IPS-11a (cell line): Measurements from ENCODE around the gene NEU1.
"Not testable (repeated sequence)": the region's sequence is repeated elsewhere in the genome, so short reads cannot be mapped to it uniquely, and the experiment has no call there.

Experiments used
- H3K4me3 ChIP-seq: one replicate; pipeline ENCODE4 v1.5.1; 2013; ENCODE audit warnings: low read depth, low read length, control low read depth

The NEU1 gene

DNA sequence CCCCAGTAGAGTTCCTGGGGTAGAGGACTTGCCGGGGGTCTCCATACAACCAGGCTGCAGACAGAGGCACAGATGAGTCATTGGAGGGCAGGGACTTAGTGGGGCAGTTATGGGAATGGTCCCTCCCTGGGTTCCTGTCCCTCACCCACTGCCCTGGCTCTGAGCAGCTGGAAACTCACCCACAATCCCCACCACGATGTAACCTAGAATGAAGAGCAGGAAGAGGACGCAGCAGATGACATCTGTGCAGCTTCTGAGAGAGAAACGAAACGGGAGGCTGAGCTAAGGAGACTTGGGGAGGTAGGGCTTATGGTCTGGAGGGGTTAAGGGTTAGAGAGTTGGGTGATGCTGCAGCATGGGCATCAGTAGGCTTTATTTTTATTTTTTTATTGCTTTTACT is 13.3 kb upstream of the NEU1 start:
- H3K4me3 ChIP-seq: no peak overlapping the region

DNA sequence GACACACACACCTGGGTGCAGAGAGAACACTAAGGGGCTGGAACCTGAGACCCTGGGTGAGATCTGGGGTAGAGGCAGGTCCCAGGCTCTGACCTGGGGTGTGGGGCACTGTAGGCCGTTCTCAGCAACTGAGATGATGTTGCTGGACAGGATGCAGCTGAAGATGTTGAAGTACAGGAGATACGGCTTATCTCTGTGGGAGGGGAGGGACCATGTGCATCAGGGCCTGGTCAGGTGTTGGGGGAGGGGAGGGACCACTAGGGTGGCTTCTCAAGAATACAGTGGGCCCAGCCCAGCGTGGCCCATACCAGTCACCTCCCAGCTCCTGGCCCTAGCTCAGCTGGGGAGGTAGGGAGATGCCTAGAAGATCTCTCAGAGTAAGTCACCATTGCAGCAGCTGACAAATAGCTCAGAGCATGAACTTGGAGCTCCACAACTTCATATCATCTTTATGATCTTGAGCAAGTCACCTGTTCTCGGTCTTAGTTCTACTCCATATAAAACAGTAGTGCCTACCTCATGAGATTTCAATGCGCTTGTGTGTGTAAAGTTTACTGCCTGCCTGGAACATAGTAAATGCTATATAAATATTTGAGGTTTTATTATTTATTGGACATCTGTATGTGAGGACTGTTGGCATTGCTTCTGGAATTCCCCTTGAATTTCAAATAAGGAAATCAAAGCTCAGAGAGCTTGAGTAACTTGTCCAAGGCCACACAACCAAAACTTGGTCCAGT is 12.4 kb upstream of the NEU1 start:
- no peak overlapping the region for H3K4me3 ChIP-seq

DNA sequence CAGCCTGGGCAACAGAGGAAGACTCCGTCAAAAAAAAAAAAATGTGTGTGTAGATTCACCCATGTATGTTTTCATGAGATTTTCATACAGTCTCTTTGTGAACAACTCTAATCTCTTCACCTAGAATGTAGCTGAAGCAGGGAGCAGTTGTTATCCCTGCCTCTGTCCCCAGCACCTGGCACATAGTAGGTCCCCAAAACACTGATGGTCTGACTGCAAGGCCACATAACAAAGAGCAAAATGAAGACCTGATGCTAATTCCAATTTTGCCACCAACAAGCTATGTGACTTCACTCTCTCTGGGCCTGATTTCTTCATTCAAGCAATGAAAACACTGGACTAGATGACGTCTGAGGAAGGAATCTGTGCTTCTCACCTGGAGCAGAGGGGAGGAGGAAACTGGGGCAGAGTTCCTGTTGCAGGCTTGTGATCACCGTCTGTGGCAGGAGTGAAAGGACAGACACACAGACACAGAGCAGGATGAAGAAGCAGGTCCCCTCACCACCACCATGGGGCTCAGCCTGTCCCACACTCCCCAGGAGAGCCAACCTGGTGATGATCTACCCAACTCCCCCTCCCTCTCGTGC is 11.6 kb upstream of the NEU1 start:
- H3K4me3 ChIP-seq: no peak overlapping the region

DNA sequence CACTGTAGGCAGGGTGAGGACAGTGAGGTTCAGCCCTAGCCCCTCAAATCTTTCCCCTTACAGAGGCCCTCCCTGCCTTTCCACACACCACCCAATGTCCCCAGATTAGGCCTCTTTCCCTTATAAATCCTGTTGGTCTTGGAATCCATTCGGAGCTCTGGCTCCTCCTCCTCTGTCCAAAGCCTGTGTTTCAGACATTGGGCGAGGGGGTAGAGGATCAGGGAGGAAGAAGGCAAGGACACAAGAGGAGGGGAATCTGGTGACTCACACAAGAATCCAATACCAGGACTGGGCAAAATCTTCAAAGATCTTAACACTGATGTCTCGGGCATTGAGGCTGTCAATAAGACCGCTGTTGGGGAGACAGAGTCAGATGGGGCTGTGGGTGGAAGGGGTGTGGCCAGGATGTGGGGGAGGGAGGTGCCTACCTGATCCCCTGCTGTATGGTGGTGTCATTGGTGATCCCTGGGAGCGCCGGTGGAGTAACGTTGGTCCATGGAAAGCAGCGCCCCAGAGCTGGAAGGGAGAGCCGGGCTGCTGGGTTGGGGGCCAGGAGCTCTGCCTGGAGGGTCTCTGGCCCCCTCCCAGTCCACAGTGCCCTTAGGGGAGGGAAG is 8.5 kb upstream of the NEU1 start:
- no peak overlapping the region for H3K4me3 ChIP-seq

DNA sequence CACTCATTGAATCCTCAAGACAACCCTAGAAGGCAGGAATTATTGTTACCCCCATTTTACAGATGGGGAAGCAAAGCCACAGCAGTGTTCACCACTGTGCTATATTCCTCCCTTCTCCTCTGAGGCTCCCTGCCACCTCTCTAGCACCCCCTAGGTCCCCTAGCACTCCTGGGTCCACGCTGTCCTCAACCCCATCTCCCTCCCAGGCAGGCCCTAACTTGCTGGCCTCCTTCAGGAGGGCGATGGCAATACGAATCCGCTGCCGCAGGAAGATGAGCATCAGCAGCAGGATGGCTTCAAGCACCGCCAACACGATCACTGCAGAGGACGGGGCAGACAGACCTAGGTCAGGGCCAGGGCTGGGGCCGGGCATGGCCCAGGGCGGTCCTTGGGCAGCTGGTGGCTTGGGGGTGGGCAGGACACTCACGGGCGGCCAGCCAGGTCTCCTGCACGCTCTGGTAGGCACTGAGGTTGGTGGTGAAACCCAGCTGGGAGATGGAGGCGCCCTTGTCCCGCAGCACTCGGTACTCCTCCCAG is 7.8 kb upstream of the NEU1 start:
- no peak overlapping the region for H3K4me3 ChIP-seq

DNA sequence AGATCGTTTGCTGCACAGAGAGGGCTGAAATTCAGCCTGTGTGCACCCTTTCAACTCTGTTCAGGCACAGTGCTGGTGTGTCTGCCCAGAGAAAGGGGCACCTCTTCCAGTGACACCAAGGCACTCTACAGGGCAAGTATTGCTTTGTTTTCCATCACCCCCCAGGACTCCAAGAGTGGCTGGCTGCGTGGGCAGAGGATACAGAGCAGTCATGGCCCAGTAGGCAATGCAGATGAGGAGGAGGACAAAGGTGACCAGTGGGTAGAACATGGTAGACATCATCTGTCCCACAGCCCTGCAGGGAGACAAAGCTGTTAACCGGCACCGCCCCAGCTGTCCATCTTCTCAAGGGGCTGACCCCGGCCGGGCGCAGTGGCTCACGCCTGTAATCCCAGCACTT is 6.7 kb upstream of the NEU1 start:
- H3K4me3 ChIP-seq: no peak overlapping the region

DNA sequence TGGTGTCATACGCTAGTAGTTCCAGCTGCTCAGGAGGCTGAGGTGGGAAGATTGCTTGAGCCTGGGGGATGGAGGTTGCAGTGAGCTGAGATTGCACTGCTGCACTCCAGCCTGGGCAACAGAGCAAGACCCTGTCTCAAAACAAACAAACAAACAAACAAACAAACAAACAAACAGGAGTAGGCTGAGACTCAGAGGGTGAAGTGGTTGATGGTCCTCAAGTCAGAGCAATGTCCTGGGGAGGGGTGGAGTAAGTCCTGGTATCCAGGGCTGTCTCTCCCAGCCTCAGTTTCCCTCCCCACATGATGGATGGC is 6.0 kb upstream of the NEU1 start:
- H3K4me3 ChIP-seq: not testable (repeated sequence)

DNA sequence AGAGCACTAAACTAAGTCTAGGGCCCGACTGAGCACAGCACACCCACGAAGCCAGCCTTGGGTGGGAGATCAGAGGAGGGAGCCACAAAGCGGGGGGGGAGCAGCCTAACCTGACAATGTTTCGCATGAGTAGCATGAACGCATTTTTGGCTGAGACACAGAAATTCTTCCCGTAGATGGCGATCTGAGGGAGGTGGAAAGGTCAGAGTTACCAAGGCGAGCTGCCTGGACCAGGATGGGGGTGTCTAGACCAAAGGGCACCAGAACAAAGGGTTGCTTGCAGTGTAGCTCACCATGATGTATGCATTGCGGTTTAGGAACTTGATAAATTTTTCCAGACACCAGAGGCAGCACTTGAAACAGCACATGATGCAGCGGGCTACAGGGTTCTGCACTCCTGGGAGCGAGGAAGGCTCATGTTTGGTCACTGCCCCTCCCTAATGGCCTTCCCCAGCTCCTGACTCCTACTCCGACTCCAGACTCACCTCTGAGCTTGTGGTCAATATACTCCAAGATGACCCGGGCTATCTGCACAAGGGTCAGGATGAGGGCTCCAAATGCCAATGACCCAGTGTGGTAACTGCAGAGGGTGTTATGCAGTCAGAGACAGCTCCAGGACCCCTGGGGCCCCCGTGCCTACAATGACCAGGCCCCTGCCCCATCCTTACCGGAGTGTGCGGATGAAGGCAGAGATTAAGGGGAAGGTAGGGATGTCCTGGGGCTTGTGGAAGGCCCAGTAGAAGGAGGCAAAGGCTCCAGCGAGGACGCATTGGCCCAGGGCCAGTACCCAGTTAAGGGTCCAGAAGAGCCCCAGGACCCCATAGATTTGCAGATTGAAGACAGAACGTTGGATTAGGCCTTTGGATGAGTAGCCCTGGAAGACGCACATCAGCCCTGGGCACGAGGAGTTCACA is 2.8 kb upstream of the NEU1 start:
- H3K4me3 ChIP-seq: no peak overlapping the region

DNA sequence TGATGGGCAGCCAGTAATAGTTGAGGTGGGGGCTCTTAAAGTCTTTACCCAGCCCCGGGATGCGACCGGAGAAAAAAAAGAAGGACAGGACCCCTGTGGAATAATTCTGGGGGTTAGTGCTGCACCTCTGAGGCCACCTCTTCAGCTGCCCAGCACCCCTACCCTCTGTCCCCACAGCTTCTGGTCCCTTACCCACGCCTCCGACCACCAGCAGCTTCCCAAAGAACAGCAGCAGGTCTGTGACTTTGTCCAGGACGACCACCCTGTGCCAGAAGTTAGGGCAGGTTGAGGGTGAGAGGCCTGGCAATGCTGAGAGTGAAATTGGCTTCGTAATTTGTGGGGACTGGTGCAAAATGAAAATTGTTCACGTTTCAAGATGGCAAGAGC is 2.2 kb upstream of the NEU1 start:
- no peak overlapping the region for H3K4me3 ChIP-seq

DNA sequence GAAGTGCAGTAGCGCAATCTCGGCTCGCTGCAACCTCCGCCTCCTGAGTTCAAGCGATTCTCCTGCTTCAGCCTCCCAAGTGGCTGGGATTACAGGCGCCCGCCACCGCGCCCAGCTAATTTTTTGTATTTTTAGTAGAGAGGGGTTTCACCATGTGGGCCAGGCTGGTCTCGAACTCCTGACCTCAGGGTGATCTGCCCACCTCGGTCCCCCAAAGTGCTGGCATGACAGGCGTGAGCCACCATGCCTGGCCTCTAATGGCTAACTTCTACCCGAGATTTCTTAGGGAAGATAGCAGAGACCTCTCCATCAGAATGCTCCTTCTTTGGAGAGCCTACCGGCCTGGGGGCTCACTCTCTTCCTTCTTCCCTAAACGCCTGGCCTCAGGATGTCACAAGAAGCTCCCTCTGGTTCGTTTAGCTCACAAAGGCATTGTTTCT is 1.5 kb upstream of the NEU1 start:
- H3K4me3 ChIP-seq: peak overlapping the region; percentile 72

DNA sequence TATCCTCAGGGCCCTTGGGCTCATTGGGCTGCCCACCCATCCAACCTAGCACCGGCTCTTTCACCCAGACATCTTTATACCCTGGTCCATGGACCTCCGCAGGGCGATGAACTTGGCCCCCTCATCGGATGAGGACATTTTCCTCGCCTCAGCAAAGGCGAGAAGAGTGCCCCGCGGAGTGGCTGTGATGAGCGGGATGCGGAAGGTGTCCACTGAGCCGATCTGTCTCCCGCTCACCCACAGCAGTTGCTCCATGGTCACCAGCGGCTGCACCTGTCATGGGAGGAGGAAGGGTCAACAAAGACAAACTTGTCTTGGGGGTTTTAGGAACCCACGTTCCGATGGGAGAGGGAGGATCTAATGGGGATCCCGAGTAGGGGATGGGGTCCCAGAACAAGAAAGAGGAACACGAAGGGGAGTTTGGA is 690 bp downstream of the NEU1 start:
- H3K4me3 ChIP-seq: peak overlapping the region; percentile 77

DNA sequence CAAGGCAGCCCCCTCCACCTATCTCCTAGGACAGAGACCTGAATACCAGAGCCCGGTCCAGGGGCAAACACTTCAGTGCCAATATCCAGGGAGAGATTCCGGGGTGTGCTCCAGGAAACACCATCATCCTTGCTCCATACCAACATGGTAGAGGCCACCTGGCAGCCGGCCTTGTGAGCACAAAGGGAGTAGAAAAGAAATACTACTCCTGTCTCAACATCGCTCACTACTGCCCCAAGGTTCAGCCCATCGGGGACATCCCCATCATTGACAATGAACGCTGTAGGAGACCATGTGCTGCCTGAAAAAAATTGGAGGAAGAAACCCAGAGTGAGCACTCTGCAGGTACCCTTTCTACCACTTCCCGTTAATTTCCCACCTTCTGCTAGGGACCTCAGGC is 1.5 kb downstream of the NEU1 start:
- no peak overlapping the region for H3K4me3 ChIP-seq

DNA sequence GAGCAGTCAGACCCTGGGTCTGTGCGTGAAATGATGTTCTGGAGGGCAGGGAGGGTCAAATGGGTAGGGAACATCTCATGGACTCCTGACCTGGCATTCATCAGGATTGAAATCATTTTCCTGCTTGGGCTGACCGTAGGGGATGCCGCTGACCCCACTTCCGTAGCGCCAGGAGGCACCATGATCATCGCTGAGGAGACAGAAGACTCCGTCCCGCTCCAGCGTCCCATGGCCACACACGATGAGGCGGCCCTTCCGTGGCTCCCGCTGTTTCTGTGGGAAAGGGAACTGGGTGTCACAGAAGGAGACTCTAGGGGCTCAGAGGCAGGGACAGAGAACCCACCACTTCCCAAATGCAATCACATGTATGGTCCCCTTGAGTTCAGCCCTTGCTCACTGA is 2.3 kb downstream of the NEU1 start:
- H3K4me3 ChIP-seq: no peak overlapping the region

DNA sequence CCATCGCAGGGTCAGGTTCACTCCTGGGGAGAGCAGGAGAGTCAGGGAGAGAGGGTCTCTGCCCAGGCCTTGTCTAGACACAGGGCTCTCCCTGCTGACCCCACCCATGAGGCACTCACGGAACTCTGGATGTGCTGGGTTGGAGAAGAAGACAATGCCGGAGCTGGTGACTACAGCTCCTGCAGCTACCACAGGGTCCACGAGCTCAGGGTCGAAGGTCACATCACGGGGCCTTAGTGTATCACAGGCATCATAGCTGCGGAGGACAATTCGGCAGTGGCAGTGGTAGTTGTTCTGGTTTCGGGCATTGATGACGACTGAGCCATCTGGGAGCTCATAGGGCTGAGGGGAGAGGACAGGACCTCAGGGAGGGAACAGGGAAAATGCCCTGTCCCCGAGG is 2.7 kb downstream of the NEU1 start:
- no peak overlapping the region for H3K4me3 ChIP-seq

DNA sequence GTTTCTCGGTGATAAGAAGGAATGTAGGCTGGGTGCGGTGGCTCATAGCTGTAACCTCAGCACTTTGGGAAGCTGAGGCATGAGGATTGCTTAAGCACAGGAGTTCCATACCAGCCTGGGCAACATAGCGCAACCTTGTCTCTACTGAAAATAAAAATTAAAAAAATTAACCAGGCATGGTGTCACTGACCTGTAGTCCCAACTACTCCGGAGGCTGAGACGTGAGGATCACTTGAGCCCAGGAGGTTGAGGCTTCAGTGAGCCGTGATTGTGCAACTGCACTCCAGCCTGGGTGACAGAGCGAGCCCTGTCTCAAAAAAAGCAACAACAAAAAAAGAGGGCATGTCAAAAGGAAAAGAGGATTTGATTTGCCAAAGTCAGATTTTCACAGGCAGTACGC is 3.9 kb downstream of the NEU1 start:
- no peak overlapping the region for H3K4me3 ChIP-seq

DNA sequence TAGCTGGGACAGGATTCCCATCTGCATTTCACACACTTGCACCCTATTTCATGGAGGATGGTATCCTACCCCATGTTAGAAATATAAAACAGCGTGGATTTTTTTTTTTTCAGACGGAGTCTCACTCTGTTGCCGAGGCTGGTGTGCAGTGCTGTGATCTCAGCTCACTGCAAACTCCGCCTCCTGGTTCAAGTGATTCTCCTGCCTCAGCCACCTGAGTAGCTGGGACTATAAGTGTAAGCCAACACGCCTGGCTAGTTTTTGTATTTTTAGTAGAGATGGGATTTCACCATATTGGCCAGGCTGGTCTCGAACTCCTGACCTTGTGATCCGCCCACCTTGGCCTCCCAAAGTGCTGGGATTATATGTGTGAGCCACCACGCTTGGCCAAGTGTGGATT is 4.8 kb downstream of the NEU1 start:
- H3K4me3 ChIP-seq: not testable (repeated sequence)

DNA sequence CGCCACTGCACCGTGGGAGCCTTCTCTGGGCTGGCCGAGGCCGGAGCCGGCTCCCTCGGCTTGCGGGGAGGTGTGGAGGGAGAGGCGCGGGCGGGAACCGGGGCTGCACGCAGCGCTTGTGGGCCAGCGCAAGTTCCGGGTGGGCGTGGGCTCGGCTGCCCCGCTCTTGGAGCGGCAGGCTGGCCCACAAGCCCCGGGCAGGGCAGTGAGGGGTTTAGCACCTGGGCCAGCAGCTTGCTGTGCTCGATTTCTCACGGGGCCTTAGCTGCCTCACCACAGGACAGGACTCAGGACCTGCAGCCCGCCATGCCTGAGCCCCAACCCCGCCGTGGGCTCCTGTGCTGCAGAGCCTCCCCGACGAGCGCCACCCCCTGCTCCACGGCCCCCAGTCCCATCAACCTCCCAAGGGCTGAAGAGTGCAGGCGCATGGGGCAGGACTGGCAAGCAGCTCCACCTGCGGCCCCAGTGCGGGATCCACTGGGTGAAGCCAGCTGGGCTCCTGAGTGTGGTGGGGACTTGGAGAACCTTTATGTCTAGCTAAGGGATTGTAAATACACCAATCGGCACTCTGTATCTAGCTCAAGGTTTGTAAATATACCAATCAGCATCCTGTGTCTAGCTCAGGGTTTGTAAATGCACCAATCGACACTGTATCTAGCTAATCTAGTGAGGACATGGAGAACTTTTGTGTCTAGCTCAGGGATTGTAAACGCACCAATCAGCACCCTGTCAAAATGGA is 10.5 kb downstream of the NEU1 start:
- not testable (repeated sequence) for H3K4me3 ChIP-seq

DNA sequence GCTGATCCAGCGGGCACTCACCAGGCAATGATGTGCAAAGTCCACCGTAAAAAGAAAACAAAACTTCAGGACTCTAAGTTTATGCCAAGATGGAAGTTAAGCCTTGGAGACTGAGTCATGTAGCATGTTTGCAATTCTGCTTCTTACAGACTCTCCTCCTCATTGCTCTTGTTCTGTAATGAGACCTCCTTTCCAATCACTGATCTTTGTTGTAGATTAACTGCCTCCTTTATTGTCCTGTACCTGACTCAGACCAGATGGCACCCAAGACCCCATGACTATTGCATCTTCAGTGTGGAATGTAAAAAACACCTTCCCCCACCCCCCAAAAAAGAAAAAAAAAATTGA is 11.2 kb downstream of the NEU1 start:
- no peak overlapping the region for H3K4me3 ChIP-seq

DNA sequence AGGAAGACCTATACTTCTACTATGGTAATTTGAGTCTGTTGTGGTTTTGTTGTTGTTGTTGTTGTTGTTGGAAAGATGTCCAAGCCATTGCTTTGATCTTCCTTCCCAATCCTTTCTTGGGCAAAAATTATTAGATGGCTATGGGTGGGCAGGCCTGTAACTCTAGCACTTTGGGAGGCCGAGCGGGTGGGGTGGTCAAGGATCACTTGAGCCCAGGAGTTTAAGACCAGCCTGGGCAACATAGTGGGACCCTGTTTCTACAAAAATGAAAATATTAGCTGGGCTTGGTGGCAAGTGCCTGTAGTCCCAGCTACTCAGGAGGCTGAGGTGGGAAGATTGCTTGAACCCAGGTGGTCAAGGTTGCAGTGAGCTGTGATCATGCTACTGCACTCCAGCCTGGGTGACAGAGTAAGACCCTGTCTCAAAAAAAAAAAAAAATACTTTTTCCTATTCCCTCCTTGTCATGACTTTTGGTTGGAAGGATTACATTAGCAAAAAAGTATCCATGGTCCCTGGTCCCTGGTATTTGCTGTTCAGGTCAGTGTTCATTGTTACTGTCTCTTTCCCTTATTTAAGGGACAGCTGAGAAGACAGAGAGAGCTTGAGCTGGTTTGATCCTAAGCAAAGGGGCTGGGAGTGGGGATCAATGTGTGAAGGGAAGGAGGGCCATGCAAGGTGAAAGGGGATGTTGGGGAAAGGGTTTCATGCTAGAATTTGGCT is 11.7 kb downstream of the NEU1 start:
- H3K4me3 ChIP-seq: no peak overlapping the region

DNA sequence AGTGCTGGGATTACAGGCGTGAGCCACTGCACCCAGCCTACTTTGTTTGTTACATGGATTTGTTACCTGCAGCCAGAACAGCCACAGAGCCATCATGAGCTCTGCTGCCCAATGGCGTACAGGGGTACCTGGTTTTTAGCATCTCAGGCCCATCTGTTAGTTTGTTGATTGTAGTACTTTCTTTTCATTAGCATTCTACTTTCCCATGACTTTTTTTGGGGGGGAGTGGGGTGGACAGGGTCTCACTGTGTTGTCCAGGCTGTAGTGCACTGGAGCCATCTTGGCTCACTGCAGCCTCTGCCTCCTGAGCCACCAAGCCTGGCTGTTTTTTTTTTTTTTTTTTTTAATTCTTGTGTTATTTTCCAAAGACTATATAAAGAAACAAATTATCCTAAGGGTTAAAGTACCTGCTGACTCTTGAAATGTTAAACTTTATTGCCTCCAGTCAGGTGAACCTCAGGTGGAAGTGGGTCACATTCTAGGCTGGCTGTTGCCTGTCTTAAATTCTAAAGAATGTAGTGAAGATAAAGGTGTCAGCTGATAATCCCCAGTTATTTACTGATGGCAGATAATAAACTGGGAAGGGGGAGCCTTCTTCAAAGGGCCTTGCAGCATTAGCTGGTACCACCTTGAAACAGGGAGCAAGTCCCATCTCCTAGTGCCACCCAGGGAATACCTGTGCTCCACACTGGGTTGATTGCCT is 15.2 kb downstream of the NEU1 start:
- no peak overlapping the region for H3K4me3 ChIP-seq
